Activated naive CD4-positive, alpha-beta T cell treated with anti-CD3 and anti-CD28 coated beads, Interleukin-2, amount 10 ng/mL, durations not matched to agents 5 hours and 36 hours (primary cell): Measurements from ENCODE around the gene ANKIB1. TPM values are rescaled to one million over a fixed set of nuclear protein-coding genes. Genes with fewer than 3 reads are reported as not detected.

Experiments used
- microRNA-seq: library from miRNA; unstranded; fragments of <30 nt; microRNA quantifications from one replicate; pipeline ENCODE4 v1.2.0, GENCODE V29; 2022; ENCODE audit warnings: borderline microRNAs expressed, borderline replicate concordance
- total RNA-seq, 2 experiments: library from RNA; stranded (reverse); gene quantifications; one replicate each; pipeline ENCODE4 v1.2.3, GENCODE V29; 2021

Gene ANKIB1, protein sequence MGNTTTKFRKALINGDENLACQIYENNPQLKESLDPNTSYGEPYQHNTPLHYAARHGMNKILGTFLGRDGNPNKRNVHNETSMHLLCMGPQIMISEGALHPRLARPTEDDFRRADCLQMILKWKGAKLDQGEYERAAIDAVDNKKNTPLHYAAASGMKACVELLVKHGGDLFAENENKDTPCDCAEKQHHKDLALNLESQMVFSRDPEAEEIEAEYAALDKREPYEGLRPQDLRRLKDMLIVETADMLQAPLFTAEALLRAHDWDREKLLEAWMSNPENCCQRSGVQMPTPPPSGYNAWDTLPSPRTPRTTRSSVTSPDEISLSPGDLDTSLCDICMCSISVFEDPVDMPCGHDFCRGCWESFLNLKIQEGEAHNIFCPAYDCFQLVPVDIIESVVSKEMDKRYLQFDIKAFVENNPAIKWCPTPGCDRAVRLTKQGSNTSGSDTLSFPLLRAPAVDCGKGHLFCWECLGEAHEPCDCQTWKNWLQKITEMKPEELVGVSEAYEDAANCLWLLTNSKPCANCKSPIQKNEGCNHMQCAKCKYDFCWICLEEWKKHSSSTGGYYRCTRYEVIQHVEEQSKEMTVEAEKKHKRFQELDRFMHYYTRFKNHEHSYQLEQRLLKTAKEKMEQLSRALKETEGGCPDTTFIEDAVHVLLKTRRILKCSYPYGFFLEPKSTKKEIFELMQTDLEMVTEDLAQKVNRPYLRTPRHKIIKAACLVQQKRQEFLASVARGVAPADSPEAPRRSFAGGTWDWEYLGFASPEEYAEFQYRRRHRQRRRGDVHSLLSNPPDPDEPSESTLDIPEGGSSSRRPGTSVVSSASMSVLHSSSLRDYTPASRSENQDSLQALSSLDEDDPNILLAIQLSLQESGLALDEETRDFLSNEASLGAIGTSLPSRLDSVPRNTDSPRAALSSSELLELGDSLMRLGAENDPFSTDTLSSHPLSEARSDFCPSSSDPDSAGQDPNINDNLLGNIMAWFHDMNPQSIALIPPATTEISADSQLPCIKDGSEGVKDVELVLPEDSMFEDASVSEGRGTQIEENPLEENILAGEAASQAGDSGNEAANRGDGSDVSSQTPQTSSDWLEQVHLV
- 10 to 100 TPM; 50.9 to 52.9 TPM for total RNA-seq

DNA sequence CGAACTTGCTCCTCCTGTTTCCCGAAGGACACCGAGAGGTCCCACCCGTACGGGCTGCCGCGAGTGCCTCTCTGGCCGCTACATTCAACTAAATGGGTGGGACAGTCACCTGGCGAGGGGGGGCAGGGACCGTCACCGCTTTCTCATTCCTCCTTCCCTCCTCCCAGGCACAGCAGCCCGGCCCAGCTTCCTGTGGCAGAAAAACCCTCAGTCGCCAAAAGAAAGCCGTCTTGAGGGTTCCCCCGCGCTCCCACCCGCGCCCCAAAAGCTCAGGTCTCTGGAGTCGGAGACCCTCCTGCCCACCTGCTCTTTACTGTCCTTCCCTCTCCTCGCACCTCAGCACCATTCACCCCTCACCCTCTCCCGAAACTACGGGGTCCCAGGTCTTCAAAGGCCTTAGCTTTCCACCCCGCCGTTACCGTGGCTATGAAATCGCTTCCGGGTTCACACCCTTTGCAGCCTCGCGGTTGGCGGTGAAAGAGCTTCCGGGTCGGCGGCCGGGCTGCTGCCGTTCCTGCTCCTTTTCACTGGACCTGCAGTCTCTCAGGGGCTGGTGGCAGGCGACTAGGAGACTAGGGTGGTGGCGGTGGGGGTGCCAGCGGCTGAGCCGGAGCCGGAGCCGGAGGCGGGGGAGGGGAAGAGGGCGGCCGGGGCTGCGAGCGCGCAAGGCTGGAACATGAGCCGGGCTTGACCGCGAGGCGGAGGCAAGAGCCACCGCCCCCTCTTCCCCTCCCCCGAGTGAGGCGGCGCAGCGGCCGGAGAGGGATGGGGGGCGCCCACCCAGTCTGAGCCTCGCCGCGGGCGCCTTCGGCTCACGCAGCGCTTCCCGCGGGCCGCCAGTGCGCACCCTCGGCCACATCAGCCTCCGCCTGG, at the start of gene ANKIB1, which contains the start of gene KRIT1:
TSS of gene ANKIB1 (plus strand) at position 488 of the 873 bp plus-strand sequence. CDS start 49,005 bp downstream, outside the sequence.
TSS of gene KRIT1 (minus strand) at position 428 of the 873 bp plus-strand sequence. CDS start 3,779 bp downstream, outside the sequence.

DNA sequence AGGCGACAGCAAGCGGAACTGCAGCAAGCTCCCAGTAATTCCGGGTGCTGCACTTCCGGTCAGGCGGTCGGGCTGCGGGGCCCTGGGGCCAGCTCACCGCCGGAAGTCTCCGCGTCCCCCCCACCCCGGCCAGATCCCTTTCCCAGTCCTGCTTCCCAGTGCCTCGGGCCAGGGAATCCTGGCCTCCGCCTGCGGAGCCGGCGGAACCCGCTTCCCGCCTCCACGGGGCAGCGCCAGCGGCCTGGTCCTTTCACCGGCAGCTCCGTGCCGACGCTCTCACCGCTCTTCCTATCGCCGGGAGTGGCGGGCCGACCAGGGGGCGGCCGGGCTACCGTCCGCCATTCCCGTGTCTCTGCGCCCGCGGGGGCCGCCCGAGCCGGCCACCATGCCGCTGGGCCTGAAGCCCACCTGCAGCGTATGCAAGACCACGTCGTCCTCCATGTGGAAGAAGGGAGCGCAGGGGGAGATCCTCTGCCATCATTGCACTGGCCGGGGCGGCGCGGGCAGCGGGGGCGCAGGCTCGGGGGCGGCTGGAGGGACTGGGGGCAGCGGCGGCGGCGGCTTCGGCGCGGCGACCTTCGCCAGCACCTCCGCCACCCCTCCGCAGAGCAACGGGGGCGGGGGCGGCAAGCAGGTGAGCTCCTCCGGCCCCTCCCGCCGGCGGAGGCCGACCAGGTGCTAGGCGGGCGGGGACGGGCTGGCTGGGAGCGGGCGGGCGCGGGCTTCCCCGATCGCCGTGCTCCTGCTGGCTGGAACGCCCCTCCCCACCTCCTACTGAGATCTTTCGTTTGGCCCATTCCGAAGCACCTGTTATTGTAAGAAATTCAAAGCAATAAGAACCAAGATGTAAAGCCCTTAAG, 201.8 kb downstream of the ANKIB1 start, which contains the start of gene GATAD1:
TSS of gene GATAD1 (plus strand) at position 138 of the 860 bp plus-strand sequence. CDS start at position 386, 248 bp downstream.

Small RNA genes lying within 50 kb of the gene (microRNA-seq; reads per million reads assigned to microRNA genes)
- gene MIR1285-1, result not detected

Other genes starting within 250 kb of the ANKIB1 start
- 10 to 100 TPM; 75.1 to 76.7 TPM for gene CYP51A1, start 111.5 kb upstream of the ANKIB1 start, total RNA-seq
- not detected for gene LRRD1, start 66.8 kb upstream of the ANKIB1 start, total RNA-seq
- 10 to 100 TPM; 44.0 to 46.7 TPM for gene KRIT1, start 60 bp upstream of the ANKIB1 start, total RNA-seq
- 10 to 100 TPM; 14.4 to 14.5 TPM for gene GATAD1, start 201.5 kb downstream of the ANKIB1 start, total RNA-seq
- not detected for gene ERVW-1, start 232.0 kb downstream of the ANKIB1 start, total RNA-seq